Transverse colon (tissue), 3 donors: ENCODE results near the gene DGCR6.

Experiments
- EP300 ChIP-seq: sonication (generic); formaldehyde crosslinking; IDR thresholded peaks from one replicate; pipeline ENCODE4 v1.6.1; 2017; ENCODE audit warnings: antibody characterized with exemption, low read depth
- POLR2A ChIP-seq: fragments of 450-650 bp; IDR thresholded peaks from one replicate; pipeline ENCODE4 v1.6.1; 2016; ENCODE audit warnings: antibody characterized with exemption, mild to moderate bottlenecking, moderate library complexity
- TF ChIP-seq, protein P1 (sequence below), 5 experiments: fragments of 200-600 bp in 3 of 5; fragments of 450-650 bp in 2 of 5; sonication (generic) in 3 of 5; IDR thresholded peaks; 1 replicate in 2 of 5; 2 replicates in 3 of 5; pipeline ENCODE4 v1.5.1; 2016 to 2017; ENCODE audit warnings: antibody characterized with exemption in 5 of 5, inconsistent platforms in 3 of 5, mild to moderate bottlenecking in 2 of 5, moderate library complexity in 1 of 5

- TF ChIP-seq, protein P1, sequence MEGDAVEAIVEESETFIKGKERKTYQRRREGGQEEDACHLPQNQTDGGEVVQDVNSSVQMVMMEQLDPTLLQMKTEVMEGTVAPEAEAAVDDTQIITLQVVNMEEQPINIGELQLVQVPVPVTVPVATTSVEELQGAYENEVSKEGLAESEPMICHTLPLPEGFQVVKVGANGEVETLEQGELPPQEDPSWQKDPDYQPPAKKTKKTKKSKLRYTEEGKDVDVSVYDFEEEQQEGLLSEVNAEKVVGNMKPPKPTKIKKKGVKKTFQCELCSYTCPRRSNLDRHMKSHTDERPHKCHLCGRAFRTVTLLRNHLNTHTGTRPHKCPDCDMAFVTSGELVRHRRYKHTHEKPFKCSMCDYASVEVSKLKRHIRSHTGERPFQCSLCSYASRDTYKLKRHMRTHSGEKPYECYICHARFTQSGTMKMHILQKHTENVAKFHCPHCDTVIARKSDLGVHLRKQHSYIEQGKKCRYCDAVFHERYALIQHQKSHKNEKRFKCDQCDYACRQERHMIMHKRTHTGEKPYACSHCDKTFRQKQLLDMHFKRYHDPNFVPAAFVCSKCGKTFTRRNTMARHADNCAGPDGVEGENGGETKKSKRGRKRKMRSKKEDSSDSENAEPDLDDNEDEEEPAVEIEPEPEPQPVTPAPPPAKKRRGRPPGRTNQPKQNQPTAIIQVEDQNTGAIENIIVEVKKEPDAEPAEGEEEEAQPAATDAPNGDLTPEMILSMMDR (IDR thresholded peaks at IDR 0.05) = no peak
- TF ChIP-seq EP300 (no peak), POLR2A (no peak)
Observed at GRCh38 chr22:18888115-18888514, 18.0 kb upstream of the DGCR6 start.
